MCF 10A (cell line): ENCODE results near the gene KATNAL2. TPM values are rescaled to one million over a fixed set of nuclear protein-coding genes. Genes with fewer than 3 reads are reported as not detected.

Source experiments
- BruUV-seq: library from RNA; stranded (reverse); fragments of 400-500 nt; replicated peaks from 2 replicates; lab custom pipeline; 2021; lab: Mats Ljungman, UMichigan
- CTCF ChIA-PET: fragments of 300-600 bp; sonication (Branson Sonifier 250); formaldehyde crosslinking; extraction: SDS; loops from one replicate; lab custom pipeline; 2021; ENCODE audit warnings: antibody characterized with exemption, inconsistent platforms; lab: Yijun Ruan, JAX
- POLR2A ChIA-PET: fragments of 300-600, 350-650 bp; sonication (Branson Sonifier 250); formaldehyde crosslinking; extraction: SDS; loops from one replicate; lab custom pipeline; 2020; ENCODE audit warnings: antibody characterized with exemption, inconsistent platforms; lab: Yijun Ruan, JAX
- DNase-seq: peaks from one replicate; pipeline ENCODE4 v3.0.0-alpha.2; 2018; ENCODE audit not compliant: unreplicated experiment
- H3K27ac Mint-ChIP-seq: one replicate; pipeline ENCODE4 v1.8.0; 2022; ENCODE audit warnings: mild to moderate bottlenecking, low read depth, mixed read lengths; ENCODE audit not compliant: unreplicated experiment
- H3K27me3 Mint-ChIP-seq: one replicate; pipeline ENCODE4 v1.8.0; 2022; ENCODE audit warnings: mixed read lengths; ENCODE audit not compliant: insufficient read depth, unreplicated experiment
- H3K36me3 Mint-ChIP-seq: one replicate; pipeline ENCODE4 v1.8.0; 2022; ENCODE audit warnings: mild to moderate bottlenecking, moderate library complexity, mixed read lengths; ENCODE audit not compliant: insufficient read depth, unreplicated experiment
- H3K4me1 Mint-ChIP-seq: one replicate; pipeline ENCODE4 v1.8.0; 2022; ENCODE audit warnings: mixed read lengths; ENCODE audit not compliant: insufficient read depth, unreplicated experiment
- H3K4me3 Mint-ChIP-seq: one replicate; pipeline ENCODE4 v1.8.0; 2022; ENCODE audit warnings: mild to moderate bottlenecking, moderate library complexity, mixed read lengths; ENCODE audit not compliant: unreplicated experiment
- H3K9me3 Mint-ChIP-seq: one replicate; pipeline ENCODE4 v1.8.0; 2022; ENCODE audit warnings: mixed read lengths; ENCODE audit not compliant: unreplicated experiment
- intact Hi-C: fragments of 100-400 bp; cut with micrococcal nuclease; formaldehyde crosslinking; loops from 2 replicates; pipeline ENCODE4 v1.14.1; 2022
- total RNA-seq: library from RNA; stranded (reverse); gene quantifications from 2 replicates; pipeline ENCODE4 v1.2.3, GENCODE V29; 2022
- TF ChIP-seq, protein P1 (sequence below): fragments of 200-600 bp; IDR thresholded peaks from one replicate; pipeline ENCODE4 v1.8.0; 2022; ENCODE audit warnings: antibody characterized with exemption, mild to moderate bottlenecking; ENCODE audit not compliant: unreplicated experiment

Gene KATNAL2
- total RNA-seq, 1 experiment from 2014 or later: 2.1 TPM

DNA sequence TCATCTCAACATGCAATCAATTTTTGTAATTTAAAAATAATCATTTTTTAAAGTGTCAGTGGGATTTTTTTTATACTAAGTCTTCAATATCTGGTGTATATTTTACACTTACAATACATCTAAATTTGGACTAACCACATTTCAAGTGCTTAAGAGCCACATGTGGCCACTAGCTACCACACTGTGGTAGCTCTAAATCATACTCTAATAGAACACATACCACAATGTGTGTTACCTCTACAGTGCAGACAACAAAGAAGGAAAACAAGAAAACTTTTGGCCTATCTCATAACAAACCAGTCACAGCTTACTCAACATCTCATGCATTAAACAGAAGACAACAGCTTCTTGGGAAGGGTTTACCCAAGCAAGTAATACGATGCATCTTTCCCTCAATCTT lies 24.6 kb upstream of the KATNAL2 start:
- no peaks in the 10 kb centered on the region for H3K4me1 Mint-ChIP-seq
- BruUV-seq: no TSS peak
- TF ChIP-seq, protein P1, sequence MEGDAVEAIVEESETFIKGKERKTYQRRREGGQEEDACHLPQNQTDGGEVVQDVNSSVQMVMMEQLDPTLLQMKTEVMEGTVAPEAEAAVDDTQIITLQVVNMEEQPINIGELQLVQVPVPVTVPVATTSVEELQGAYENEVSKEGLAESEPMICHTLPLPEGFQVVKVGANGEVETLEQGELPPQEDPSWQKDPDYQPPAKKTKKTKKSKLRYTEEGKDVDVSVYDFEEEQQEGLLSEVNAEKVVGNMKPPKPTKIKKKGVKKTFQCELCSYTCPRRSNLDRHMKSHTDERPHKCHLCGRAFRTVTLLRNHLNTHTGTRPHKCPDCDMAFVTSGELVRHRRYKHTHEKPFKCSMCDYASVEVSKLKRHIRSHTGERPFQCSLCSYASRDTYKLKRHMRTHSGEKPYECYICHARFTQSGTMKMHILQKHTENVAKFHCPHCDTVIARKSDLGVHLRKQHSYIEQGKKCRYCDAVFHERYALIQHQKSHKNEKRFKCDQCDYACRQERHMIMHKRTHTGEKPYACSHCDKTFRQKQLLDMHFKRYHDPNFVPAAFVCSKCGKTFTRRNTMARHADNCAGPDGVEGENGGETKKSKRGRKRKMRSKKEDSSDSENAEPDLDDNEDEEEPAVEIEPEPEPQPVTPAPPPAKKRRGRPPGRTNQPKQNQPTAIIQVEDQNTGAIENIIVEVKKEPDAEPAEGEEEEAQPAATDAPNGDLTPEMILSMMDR: no peak

DNA sequence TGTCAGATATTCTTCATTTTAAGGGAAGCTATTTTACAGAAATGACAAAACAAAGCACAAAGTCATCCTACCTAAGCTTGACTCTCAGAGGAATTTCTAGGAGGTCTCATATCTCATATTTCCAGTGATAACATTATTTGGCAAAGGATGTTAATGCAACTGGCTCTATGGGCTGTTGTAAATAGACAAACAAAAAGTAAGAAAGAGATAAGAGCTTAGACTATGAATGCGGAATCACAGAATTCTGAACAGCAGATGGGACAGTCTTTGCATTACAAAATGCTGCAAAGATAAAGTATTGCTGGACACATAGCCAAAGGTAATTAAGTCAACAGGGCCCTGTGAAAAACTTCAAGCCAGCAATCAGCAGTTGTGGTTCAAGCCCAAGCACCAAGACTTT lies 24.0 kb upstream of the KATNAL2 start:
- H3K36me3 Mint-ChIP-seq: peaks cover 17% of the 10 kb centered on the region
- CTCF ChIA-PET: interaction anchor here (0.6 kb wide), 1 partner anchor 1469 kb away, joined by 3 read pairs; no protein-coding TSS in a partner anchor
- no TSS peak for BruUV-seq

More for the DNA sequence above, 24.6 kb upstream of the KATNAL2 start:
- POLR2A ChIA-PET: interaction anchor here (0.6 kb wide), 1 partner anchor 24 kb away, joined by 4 read pairs; no protein-coding TSS in a partner anchor
- Mint-ChIP-seq H3K27me3 (no peaks in the 10 kb centered on the region), H3K4me3 (no peak overlapping the region), H3K27ac (no peak overlapping the region), H3K9me3 (no peaks in the 10 kb centered on the region), H3K36me3 (peaks cover 23% of the 10 kb centered on the region)
- no peak for DNase-seq
- CTCF ChIA-PET: interaction anchor here (0.6 kb wide), 1 partner anchor 1470 kb away, joined by 3 read pairs; no protein-coding TSS in a partner anchor
- intact Hi-C loops: no loop called here

DNA sequence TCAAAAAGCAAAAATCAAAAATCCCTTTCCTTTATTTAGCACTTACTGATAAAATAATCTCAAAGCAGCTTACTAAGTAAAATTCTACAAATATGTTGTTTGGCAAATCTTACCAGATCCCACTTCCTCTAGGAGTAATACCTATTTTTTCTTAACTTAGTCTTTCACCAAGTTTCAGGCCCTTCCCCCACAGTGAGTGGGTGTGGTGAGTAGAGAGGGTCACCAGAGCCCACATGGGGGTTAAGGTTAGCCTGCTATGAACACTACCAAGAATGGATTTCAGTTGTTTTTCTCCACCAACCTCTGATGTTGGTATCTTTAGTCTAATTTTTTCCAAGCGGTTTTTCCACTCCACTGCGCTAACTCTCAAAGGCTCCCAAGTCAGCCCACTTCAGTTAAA lies 23.3 kb upstream of the KATNAL2 start:
- H3K36me3 Mint-ChIP-seq: peaks cover 10% of the 10 kb centered on the region
- intact Hi-C loops: no loop called here
- no peak for DNase-seq
- H3K9me3 Mint-ChIP-seq: no peaks in the 10 kb centered on the region
- TF ChIP-seq, protein P1: no peak
- no peaks in the 10 kb centered on the region for H3K4me1 Mint-ChIP-seq
- no peak overlapping the region for H3K27ac Mint-ChIP-seq
- no peaks in the 10 kb centered on the region for H3K27me3 Mint-ChIP-seq
- ChIA-PET CTCF (no interaction called here), POLR2A (no interaction called here)
- BruUV-seq: no TSS peak
- H3K4me3 Mint-ChIP-seq: no peak overlapping the region

More for the DNA sequence above, 24.0 kb upstream of the KATNAL2 start:
- no peaks in the 10 kb centered on the region for H3K4me1 Mint-ChIP-seq
- no peaks in the 10 kb centered on the region for H3K27me3 Mint-ChIP-seq
- no peak overlapping the region for H3K27ac Mint-ChIP-seq
- POLR2A ChIA-PET: interaction anchor here (0.6 kb wide), 1 partner anchor 25 kb away, joined by 4 read pairs; no protein-coding TSS in a partner anchor
- no peaks in the 10 kb centered on the region for H3K9me3 Mint-ChIP-seq
- H3K4me3 Mint-ChIP-seq: no peak overlapping the region
- intact Hi-C loops: no loop called here
- TF ChIP-seq, protein P1: no peak
- no peak for DNase-seq

- H3K4me1 Mint-ChIP-seq: no peaks in the 10 kb centered on the region
- H3K27me3 Mint-ChIP-seq: no peaks in the 10 kb centered on the region
- no peaks in the 10 kb centered on the region for H3K9me3 Mint-ChIP-seq
- BruUV-seq: no TSS peak
- H3K4me3 Mint-ChIP-seq: no peak overlapping the region
- TF ChIP-seq, protein P1: no peak
- H3K27ac Mint-ChIP-seq: peak overlapping the region; percentile 67
- ChIA-PET POLR2A (no interaction called here), CTCF (no interaction called here)
- intact Hi-C loops: no loop called here
- peaks cover 12% of the 10 kb centered on the region for H3K36me3 Mint-ChIP-seq
- DNase-seq: no peak
These were observed 18.0 kb upstream of the KATNAL2 start for GRCh38 chr18:46899274-46899948.
